GM18502 (cell line): ENCODE results near the gene IPO5.
"Not testable (repeated sequence)": the region's sequence is repeated elsewhere in the genome, so short reads cannot be mapped to it uniquely, and the experiment has no call there.

ENCODE experiments used
- ATAC-seq: cut with Tn5 transposase; IDR thresholded peaks from one replicate; pipeline ENCODE4 v1.9.1; 2021; ENCODE audit warnings: mild to moderate bottlenecking; ENCODE audit not compliant: unreplicated experiment, poor library complexity

Gene IPO5

GRCh38 chr13:98004107-98004506 lies 50.6 kb downstream of the IPO5 start:
- ATAC-seq, result no peak

- not testable (repeated sequence) for ATAC-seq
Observed at GRCh38 chr13:98004997-98005396, 51.5 kb downstream of the IPO5 start.

GRCh38 chr13:98007001-98007400 lies 53.5 kb downstream of the IPO5 start:
- no peak for ATAC-seq

- ATAC-seq, result no peak
Observed at GRCh38 chr13:98013241-98013640, 59.8 kb downstream of the IPO5 start.

GRCh38 chr13:98014766-98015165 lies 61.3 kb downstream of the IPO5 start:
- no peak for ATAC-seq

GRCh38 chr13:98018293-98018692 lies 64.8 kb downstream of the IPO5 start:
- no peak for ATAC-seq

GRCh38 chr13:98019186-98019585 lies 65.7 kb downstream of the IPO5 start:
- ATAC-seq, result no peak

- no peak for ATAC-seq
Observed at GRCh38 chr13:98020271-98020670, 66.8 kb downstream of the IPO5 start.

GRCh38 chr13:98022210-98022609 lies 68.7 kb downstream of the IPO5 start:
- no peak for ATAC-seq

GRCh38 chr13:98025480-98026025 lies 72.1 kb downstream of the IPO5 start:
- ATAC-seq, result no peak

- ATAC-seq, result no peak
Observed at GRCh38 chr13:98026457-98026857, 73.0 kb downstream of the IPO5 start.

GRCh38 chr13:98032168-98032567 lies 78.7 kb downstream of the IPO5 start:
- no peak for ATAC-seq

- no peak for ATAC-seq
Observed at GRCh38 chr13:98033277-98034247, 80.1 kb downstream of the IPO5 start.

GRCh38 chr13:98035373-98035772 lies 81.9 kb downstream of the IPO5 start:
- ATAC-seq, result no peak

- ATAC-seq, result not testable (repeated sequence)
Observed at GRCh38 chr13:98036564-98037302, 83.3 kb downstream of the IPO5 start.

GRCh38 chr13:98039261-98039660 lies 85.8 kb downstream of the IPO5 start:
- no peak for ATAC-seq

GRCh38 chr13:98039964-98040363 lies 86.5 kb downstream of the IPO5 start:
- ATAC-seq, result no peak

GRCh38 chr13:98041081-98041820 lies 87.8 kb downstream of the IPO5 start:
- ATAC-seq, result no peak

- ATAC-seq, result no peak
Observed at GRCh38 chr13:98044301-98044700, 90.8 kb downstream of the IPO5 start.

GRCh38 chr13:98047785-98048184 lies 94.3 kb downstream of the IPO5 start:
- ATAC-seq, result not testable (repeated sequence)
